Left lobe of liver (tissue), 2 donors: ENCODE measurements around the gene SIGLEC11. TPM values are rescaled to one million over a fixed set of nuclear protein-coding genes. Genes with fewer than 3 reads are reported as not detected.

Experiments used
- ATAC-seq: fragments of 200-7000 bp; cut with Tn5 transposase; one replicate; pipeline ENCODE4 v1.9.1; 2020; ENCODE audit warnings: mild to moderate bottlenecking, moderate library complexity
- DNase-seq: peaks from one replicate; pipeline ENCODE4 v3.0.0-alpha.2; 2020; ENCODE audit warnings: low spot score
- total RNA-seq: library from RNA; stranded (reverse); gene quantifications from one replicate; pipeline ENCODE4 v1.2.1, GENCODE V29; 2021
- donor health status: DM: no; HTN: no; CAD: no; lungs with moderate emphysema.
- donor health status: DM: no; HTN: yes; CAD: no.

The SIGLEC11 gene
- total RNA-seq, 1 donor from 2014 or later: 1.3 TPM

GRCh38 chr19:49908480-49909420 is 52.2 kb downstream of the SIGLEC11 start:
- ATAC-seq: no peak
- DNase-seq: no peak

- no peak for DNase-seq
- no peak for ATAC-seq
Measured at GRCh38 chr19:49907745-49908446, 53.1 kb downstream of the SIGLEC11 start.

GRCh38 chr19:49906879-49907564 is 54.0 kb downstream of the SIGLEC11 start:
- DNase-seq (no peak), ATAC-seq (no peak)

GRCh38 chr19:49904136-49904535 is 56.8 kb downstream of the SIGLEC11 start:
- DNase-seq: no peak
- no peak for ATAC-seq

Other genes with a start within 250 kb of the SIGLEC11 start
- 0.30 TPM for gene TSKS, start 197.9 kb downstream of the SIGLEC11 start, total RNA-seq
- 52.9 TPM for gene AP2A1, start 194.2 kb downstream of the SIGLEC11 start, total RNA-seq
- gene FUZ, start 147.9 kb downstream of the SIGLEC11 start, total RNA-seq: 9.3 TPM
- 16.5 TPM for gene MED25, start 142.9 kb downstream of the SIGLEC11 start, total RNA-seq
- gene PTOV1, start 110.0 kb downstream of the SIGLEC11 start, total RNA-seq: 86.0 TPM
- 33.7 TPM for gene PNKP, start 93.6 kb downstream of the SIGLEC11 start, total RNA-seq
- 27.6 TPM for gene AKT1S1, start 83.8 kb downstream of the SIGLEC11 start, total RNA-seq
- 31.7 TPM for gene TBC1D17, start 83.5 kb downstream of the SIGLEC11 start, total RNA-seq
- 0.13 TPM for gene IL4I1, start 64.3 kb downstream of the SIGLEC11 start, total RNA-seq
- gene ATF5, start 32.0 kb downstream of the SIGLEC11 start, total RNA-seq: 787 TPM
- gene NUP62, start 31.7 kb downstream of the SIGLEC11 start, total RNA-seq: 24.4 TPM
- gene VRK3, start 64.2 kb upstream of the SIGLEC11 start, total RNA-seq: 38.0 TPM
- gene ZNF473, start 64.8 kb upstream of the SIGLEC11 start, total RNA-seq: 3.6 TPM
- gene IZUMO2, start 202.1 kb upstream of the SIGLEC11 start, total RNA-seq: not detected
- 70.5 TPM for gene MYH14, start 242.4 kb upstream of the SIGLEC11 start, total RNA-seq